ENCODE measurements around the gene NRCAM.

The NRCAM gene

DNA sequence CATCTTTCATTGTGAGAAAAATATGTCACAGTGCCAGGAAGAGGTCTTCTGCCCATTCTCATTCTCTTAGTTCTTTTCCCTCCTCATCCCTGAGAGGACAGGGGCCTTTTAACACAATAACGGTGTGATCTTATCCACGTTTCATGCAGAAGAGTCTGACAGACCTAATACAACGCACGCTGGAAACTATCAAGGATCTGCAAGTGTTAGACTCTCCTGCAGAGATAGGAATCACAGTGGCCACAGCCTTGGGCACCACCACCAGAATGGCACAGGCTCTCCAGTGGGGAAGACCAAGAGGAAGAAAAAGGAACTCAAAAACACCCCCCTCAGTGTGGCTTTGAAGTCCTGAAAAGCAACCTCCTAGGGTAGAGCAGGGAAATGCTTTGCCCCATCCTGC, 253.5 kb downstream of the NRCAM start:
- DNase-seq (ENCODE audit: low read depth): no peak

DNA sequence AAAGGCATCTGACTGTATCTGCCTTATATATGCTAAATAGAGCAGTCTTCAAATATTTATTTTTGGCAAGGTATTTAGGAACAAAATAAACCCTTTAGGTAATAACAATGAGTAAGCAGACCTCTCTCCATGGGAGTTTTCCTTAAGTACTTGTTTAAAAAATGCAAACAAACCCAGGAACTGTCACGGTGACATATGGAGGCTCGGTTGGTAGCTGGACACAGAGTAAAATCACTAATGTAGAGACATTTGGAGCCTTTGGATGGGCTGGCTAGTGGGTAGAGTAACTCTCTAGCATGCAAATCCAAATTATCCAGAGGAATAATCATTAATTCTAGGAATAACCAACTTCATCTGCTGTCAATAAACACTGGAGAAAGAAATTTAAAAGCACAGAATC, 254.5 kb downstream of the NRCAM start:
- no peak for DNase-seq (ENCODE audit: low read depth)

DNA sequence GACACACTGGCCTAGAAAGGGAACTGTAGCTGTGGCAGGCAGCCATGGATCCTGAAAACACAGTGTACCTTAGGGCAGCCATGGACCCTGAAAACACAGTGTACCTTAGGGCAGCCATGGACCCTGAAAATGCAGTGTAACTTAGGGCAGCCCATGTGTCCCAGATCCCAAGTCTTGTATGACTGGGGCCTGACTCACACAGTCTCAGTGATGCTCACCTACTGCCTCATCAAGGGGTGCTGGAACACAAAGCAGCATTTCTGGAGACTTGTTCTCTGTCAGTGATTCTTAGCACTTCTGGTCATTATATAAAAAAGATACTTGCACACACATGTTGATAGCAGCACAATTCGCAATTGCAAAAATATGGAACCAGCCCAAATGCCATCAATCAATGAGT, 255.9 kb downstream of the NRCAM start:
- no peak for DNase-seq (ENCODE audit: low read depth)

DNA sequence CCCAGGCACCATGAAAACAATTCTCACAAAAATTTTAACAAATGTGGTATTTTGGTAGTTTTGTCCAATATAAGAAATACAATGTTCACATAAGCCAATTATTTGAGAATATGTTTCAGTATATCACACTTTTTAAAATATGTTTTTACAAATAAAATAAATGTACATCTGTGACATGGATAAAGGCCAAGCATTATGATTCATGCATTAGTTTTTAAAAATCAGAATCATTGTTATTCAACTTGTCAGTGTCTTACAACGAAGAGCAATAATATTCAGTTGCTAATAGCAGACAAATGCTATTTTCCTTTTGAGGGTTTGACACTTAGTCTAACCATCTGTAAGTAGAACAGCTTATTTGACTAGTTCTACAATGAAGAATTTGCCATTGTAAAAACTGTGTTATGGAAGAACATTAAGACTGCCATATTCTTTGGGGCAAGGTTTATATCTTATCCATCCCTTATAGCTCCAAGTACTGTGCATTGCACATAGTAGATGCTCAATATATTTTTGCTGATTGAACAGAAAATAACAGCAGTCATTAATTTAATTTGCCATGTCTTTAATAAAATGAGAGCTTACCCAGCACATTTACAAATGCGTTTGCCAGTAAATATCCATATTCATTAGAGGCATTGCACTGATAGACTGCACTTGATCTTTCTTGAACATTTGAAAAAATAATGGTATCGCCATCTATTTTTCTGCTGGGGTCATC, 258.7 kb downstream of the NRCAM start:
- no peak for DNase-seq (ENCODE audit: low read depth)

DNA sequence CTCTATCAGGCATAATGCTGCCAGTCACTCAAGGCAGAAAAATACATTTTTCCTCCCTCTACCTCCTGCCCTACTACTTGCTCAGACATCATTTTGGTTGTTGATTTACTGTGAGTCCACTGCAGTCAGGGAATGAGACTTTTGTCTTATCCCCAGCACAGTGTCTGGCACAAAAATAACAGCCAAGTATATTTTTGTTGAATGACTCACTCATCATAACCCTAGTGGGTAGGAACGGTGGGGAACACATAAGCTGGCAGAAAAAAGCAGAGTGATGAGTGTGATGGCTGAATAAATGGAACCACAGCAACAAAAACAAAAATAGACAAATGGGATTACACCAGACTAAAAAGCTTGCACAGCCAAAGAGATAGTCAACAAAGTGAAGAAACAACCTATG, 260.2 kb downstream of the NRCAM start:
- DNase-seq (ENCODE audit: low read depth): no peak

DNA sequence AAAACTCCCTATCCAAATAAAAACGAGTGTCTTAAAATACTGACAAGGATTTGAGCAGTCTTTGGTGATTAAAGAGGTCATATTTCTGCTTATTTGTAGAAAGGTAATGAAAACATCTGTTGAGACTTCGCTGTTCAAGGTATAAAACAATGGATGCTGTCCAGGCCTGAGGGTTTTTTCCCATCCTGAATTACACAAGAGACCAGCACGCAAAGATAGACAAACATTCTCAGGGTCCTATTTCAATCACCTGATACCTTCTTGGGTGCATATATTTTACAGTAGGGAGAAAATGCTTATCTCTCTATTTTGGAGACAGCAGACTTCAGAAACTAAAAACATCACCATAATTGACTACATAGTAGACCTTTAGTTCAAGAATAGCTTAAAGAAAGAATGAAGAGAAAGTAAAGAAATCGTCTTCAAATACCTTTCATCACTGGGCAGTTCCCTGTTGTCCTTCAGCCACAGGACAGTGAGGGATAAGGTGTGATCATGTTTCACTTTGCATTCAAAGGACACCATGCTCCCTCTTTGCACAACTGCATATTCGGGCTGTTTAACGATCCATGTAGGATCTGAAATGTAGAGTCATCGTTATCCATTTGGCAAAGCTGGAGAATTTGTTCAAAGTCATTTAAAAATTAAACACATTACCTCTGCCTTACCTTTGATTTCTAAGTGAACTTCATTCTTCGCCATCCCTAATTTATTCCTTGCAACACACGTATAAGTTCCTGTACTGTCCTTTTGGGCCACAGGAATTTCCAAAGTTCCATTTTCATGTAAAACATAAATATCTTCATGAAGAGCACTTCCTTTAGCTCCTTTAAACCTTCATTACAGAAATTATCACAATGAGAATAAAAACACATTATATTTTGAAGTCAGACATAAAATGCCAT, 262.4 kb downstream of the NRCAM start:
- DNase-seq (ENCODE audit: low read depth): no peak

DNA sequence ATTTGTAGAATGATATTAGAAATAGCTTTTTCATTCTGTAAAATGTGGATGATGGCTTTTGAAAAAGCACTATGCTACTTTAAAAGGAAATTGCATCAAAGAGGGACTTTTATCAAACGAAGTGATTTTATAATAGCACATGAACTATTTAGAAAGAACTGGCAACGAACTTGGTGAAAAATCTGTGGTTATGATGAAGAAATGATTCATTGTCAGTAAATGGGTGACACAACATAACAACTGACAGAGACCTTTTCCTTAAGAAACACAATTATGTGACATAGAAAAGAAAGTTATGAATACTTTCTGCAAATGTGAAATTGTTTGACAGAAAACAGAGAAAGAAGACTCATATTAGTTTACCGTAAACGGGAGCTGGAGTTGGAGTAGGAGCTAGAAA, 265.3 kb downstream of the NRCAM start:
- DNase-seq (ENCODE audit: low read depth): no peak

DNA sequence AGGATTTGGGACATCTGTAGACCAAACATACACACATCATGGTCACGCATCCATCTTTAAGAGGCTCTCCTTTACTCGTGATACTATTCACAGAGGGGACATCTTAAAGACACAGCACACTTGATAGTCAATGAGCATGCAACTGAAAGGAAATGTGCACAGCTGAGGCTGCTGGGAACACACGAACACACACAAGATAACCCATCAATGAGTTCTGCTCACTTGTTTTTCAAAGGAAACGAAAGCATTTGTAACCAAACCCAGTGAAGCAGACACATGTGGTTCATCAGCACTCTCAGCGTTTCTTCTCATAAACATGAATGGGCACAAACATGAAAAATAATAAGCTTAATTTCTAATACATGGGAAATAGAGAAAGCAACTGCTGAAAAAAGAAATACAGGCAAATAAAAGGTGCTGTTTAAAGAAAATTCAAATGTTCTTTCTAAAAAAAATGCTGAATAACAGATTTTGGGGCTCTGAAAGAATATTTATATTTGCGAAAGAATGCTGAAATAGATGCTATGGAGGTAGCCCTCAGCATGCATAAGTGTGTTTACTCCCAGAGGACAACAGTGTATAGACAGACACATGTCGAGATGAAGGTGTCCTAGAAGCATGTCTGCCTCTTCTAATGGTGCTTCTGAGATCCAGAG, 266.4 kb downstream of the NRCAM start:
- DNase-seq (ENCODE audit: low read depth): no peak

DNA sequence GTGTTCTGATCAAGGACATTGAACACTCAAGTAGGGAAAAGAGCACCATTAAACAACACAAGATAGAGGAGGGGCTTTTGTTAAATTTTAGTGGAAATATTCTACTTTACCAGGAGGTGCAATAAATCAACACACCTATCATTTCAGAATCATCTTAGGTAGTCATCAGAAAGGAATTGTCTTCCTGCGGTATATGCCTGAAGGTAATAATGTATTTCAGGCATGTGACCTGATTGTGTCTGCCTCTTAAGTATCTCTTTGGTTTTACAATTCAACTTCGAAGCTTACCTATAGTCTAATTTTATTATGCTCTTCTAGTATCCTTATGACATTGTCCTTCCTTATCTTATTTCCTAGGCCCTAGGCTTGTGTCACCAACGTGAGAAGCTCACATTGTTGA, 267.5 kb downstream of the NRCAM start:
- DNase-seq (ENCODE audit: low read depth): no peak

DNA sequence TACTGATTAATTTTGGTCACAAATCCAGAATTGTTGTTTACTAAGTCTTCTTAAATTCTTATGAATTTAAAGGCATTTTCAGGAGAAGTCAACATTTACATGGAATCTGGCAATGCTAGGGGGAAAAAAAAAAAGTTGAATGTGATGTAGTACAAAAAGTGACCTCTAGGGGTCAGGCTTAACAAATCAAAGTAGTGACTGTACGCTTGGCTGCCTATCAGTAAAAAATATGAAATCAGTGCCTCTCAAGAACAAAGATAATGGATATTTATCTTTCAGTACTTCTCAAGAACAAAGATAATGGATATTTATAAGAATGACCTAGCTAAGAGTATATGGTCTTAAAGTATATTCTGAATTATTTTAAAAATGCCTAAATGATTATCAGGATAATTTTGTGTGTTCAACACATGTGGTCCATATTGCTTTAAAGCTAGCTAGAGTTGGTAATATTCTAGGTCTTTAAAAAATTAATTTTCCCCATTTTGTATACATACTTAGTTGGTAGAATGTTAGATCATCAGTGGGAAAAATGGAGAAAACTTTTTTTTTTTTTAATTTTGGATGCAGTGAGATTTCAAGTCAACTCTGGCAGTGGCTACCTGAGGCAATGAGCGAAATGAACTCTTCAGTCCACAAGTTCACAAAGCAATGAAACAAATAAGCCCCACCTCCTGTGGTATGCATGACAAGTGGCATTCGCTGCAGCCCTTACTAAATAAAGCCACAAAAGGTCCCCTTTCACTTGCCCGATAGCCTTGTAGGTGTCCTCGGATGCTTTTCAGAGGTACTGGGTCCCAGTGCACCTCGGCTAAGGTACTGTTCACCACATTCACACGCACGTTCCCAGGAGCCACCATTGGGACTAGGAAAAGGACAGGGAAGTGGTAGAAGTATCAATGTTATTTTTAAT, 274.9 kb downstream of the NRCAM start:
- DNase-seq (ENCODE audit: low read depth): no peak

DNA sequence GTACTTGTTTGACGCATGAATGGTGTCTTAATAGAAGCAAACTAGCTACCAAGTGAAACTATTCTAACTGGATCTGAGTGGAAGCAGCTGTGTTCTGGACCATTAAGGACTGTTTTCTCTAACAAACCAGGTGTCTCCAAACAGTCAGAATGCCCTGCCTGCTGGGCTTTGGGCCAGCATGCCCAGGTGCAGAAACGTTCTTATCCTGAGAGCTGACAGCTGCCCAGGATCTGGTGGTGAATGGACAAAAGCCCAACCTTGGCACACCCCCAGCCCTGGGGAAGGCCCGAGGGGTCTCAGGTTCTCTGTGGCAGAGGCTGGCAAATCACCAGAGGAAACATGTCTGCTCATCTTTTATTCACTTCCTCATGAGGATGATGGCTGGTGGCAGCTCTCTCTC, 277.8 kb downstream of the NRCAM start:
- no peak for DNase-seq (ENCODE audit: low read depth)

DNA sequence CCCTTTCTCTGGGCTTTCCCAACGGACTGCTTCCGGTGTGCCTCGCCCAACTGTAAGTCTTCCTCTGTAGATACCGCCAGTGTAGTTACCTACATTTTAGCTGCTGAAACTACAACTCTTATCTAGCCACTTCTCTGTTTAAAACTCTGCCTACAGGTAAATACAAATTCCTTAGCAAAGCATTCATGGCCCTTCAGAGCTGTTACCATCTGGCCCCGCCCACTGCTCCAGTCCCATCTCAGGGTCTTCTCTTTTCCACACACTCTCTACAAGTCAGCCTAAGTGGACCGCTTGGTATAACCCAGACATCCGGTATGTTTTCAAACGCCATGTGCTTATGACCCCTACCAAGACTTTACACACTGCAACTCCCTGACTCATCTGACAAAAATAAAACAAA, 285.1 kb downstream of the NRCAM start:
- no peak for DNase-seq (ENCODE audit: low read depth)

DNA sequence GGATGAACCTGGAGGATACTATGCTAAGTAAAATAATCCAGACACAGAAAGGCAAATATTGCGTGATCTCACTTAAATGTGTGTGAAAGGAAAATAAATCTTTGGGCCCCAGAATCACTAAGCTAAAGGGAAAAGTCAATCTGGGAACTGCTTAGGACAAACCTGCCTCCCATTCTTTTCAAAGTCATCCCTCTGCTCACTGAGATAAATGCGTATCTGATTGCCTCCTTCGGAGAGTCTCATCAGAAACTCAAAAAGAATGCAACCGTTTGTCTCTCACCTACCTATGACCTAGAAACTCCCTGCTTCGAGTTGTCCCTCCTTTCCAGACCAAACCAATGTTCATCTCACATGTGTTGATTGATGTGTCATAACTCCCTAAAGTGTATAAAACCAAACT, 286.0 kb downstream of the NRCAM start:
- no peak for DNase-seq (ENCODE audit: low read depth)

DNA sequence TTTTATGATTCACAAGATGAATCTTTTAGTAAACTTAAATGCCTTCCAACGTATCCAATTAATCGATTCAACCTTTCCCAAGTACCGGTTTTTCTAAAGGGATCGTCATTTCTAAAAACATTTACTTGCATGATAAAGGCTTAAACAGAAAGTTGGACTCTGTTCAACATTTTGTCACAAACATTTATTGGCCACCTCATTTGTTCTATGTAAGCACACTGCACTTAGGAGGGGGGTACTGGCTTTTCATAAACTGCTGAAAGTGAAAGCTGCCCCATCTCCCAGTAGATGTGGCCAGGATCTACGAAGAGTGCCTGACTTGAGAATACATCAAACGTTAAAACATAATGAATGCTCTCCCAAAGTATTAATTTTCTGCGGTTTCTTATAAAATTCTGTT, 288.8 kb downstream of the NRCAM start:
- DNase-seq (ENCODE audit: low read depth): no peak

DNA sequence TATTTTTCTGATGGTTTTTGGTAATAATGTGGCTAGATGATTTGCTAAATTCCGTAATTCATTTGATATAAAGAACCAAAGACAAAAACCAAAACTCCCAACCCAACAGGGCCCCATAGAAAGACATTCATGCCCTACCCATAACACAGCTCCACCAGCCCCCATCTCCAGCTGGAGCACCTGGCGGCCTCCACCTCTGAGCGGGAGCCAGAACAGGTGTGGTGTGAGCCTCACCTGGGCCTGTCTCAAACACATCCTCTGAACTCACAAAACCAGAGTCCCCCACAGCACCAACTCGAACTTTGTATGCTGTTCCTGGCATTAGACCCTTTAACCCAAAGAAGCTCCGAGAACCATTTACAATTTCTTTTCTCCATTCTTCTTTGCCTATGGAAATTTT, 289.5 kb downstream of the NRCAM start:
- no peak for DNase-seq (ENCODE audit: low read depth)

DNA sequence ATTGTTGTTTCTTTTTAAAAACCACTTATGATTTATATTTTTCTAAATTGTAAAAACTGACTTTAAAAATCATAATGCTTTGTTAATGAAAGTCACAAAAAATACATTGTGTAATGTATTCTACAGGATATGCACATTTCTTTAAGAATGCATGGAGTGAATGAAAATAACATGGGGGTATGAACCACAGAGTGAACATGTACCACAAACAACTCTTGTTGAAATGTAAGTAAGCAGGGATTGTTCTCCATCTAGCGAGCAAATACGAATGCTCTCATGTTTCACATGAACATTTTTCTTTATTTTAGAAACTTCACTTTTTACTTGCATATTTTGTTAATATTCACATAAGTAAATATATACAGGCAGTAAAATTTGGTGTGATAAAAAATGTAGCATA, 290.5 kb downstream of the NRCAM start:
- DNase-seq (ENCODE audit: low read depth): no peak

DNA sequence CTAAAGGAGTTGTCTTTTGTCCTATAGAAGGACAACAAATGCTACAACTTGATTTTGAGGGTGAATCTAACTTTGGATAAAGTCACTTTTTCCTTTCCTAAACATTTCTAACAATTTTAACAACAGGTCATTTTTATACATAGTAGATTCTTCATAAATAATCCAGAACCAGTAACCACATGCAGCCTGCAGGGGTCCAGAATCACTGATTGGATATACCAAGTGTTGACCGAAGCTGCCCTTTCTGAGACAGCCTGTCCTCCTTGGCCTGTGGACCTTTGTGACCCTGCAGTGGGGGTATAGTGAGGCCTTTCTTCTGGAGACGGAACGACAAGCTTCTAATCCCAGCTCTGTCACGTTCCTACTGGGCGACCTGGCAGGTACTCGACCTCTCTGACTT, 291.3 kb downstream of the NRCAM start:
- DNase-seq (ENCODE audit: low read depth): no peak

DNA sequence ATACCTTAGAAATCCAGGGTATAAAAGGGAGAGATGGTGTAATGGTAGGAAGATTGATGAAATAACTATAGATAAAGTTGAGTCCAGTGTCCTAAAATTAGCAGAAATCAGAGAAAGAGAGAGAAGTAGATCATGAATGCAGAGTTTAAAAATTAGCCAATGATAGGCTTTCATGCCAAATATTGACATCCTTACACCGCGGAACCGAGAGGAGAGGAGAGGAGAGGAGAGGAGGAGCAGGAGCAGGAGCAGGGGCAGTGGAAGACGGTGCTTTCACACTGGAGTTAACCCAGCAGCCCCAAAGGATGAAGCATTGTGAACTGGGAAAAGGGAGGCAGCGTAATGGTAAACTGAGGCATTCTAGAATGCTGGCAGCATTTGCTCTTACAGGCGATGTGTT, 291.9 kb downstream of the NRCAM start:
- DNase-seq (ENCODE audit: low read depth): no peak

DNA sequence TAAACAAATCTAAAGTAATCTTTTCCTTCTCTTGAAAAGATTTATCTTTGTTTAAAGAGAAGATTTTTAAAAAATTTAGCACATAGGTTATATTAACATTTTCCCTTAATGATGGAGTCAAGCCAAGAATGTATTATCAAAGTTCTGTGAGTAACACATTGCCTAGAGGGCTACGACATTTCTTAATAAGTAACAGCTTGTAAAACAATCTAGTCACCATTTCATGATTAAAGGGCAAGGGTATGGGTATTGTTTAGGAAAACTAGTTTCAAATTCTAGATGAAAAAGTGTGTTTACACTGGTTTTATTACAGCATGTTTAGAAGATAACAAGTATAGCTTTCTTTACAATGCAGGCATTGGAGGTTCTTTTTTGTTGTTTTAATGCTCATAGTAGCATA, 297.5 kb downstream of the NRCAM start:
- DNase-seq (ENCODE audit: low read depth): no peak

DNA sequence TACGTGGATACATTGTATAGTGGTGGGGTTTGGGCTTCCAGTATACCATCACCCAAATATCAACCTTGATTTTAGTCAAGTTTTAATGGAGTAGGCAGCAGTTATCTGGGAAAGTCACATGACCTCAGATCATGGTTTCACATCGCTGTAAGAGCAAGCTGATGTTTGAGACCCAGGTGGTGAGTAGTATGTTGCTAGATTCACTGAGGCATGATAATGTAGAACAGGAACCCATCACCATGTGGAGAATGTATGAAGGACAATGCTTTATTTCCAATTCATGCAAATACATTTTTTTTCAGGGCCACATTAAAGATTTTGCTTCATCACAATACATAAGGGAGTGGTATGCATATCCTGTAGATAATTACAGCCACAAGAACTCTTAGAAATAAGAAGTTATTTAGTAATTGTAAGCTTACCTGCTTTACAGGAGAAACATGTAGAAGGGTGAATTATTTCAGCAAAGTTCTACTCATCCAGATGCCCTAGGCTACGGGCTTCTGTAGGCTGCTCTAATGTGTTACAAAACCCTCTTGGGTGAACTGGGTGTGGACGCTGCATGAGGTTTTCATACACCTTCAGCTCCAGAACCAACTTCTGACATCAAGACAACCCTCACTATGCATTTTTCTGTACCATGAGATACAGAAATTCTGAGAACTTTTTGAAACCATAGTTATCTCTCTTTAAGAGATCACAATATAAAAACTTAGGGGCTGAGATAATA, 298.5 kb downstream of the NRCAM start:
- no peak for DNase-seq (ENCODE audit: low read depth)

DNA sequence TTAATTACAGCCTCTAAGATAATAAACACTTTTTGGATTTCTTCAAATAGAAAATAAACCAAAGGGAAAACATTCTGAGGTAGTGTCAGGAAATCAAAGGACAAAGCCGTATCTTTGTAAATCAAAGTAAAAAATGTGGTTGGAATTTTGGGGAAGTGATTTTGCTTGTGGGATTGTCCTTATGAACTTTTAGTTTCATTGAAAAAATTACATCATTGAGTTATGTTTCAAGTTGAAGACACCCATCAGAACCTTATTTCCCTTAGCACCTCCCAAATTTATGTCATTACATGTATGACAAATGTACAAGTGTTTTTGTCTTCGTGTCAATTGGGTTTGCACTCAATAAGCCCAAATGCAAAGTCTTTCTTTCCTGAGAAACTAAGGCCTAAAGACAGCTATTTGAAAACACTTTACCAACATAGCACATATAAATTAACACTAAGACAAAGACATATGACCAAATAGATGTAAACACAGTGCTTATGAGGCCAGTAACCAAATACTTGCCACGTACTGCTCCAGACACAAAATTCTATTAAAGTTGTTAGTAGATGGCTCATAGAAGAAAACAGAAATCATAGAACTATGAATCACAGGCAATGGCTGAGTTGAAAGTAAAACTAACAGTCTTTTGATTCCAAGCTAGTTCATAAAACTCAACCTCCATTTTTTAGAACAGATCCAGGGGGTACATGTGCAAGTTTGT, 299.2 kb downstream of the NRCAM start:
- DNase-seq (ENCODE audit: low read depth): no peak
